CD1c-positive myeloid dendritic cell (primary cell): ENCODE data around the gene CFAP74.

ENCODE experiments used
- DNase-seq: peaks from one replicate; pipeline ENCODE4 v3.0.0-alpha.2; 2016; ENCODE audit errors: extremely low spot score

The CFAP74 gene

DNA sequence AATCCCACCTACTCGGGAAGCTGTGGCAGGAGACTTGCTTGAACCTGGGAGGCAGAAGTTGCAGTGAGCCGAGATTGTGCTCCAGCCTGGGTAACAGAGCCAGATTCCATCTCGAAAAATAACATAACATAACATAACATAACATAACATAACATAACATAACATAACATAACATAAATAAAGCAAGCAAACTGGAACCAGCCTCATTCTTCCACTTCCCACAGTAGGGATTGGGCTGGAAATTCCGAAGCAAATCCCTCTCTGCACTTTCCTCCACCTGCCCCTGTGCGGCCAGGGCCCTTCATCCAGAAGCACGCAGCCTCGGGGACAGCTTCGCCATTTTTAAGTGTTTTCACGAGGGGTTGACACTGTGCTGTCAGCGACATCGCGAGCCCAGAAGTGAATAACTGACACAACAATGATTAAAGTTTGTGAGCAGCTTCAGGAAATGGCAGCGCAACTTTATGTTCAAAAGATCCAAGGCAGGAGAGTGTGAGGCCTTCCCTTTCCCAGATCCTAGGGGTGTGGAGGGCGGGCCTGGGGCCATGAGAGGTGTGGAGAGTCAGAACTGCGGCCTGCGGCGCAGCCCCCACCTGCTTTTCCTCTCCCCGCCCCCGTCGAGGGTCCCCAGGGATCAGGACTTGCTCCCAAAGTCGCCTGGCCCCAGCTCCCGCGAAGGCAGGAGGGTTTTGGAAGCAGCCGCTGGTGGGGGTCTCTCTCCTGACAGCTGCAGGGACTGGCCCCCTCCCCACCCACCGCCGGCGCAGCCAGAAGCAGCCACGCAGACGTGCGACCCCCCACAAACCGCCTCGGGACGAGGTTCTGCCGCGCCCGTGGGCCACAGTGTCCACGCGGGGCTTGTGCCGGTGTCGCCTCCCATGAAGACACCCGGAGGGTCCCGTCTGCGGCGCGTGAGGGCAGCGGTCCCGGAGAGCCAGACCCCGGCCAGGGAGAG, 14.9 kb upstream of the CFAP74 start:
- no peak for DNase-seq

DNA sequence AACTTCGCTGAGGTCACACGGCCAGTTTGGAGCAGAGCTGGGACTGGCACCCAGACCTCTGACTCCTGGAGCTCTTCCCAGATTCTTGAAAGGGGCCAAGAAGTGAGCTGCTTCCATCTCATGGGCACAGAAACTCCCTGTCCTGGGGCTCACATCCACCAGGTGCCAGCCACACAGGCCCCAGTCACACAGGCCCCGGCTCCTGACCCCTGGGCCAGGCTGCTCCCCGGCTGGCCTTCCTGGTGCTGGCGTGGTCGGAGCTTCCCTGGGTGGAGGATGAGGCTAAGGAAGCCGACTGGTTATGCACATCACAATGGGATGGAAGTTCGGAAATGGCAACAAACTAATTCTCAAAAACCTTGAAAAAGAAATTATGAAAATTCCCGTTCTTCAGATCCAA, 12.5 kb upstream of the CFAP74 start:
- no peak for DNase-seq

DNA sequence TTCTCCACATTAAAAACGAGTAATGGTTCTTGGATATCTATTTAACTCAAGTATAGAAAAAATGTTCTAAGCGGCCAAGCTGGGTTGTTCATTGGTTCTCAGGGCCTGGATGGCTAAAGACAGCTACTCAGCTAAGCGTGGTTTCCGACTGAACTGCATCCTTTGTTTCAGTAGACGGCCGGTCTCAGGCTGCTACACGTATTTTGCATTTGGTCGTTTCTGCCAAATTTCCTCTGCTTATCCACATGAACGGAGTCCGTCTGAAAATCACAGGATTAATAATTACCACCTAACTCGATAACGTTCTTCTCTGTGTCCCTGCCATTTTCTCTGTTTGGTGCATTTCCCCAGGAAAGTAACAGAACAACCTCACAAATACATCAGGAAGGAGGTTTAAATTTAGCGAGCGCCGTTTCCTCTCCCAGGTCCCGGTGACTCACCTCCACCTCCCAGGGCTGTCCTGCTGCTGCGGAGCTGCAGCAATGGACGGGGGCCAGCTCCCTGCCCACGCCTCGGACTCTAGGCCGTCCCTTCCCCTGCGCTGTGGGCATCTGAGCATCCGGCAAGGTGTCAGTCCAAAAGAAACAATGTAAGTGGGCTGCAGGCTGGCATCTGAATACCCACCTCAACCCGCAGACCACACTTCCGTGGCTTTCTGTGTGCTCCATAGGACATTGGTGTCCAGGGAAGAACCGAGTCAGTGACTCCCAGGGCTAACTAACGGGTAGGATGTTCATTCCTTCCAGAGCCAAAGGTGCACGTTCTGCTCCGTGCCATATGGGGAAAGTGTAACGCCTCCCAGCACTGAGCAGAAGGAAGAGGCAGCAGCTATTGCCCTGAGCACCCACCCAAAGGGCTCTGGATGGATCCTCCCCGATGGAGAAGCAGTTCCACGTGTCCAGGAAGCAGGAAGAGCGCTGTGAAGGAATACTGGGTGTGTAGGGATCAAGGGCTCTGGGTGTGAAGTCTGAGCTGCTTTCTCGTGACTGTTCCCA, 11.5 kb upstream of the CFAP74 start:
- DNase-seq = no peak

GRCh38 chr1:2014181-2014580, 10.6 kb upstream of the CFAP74 start:
- DNase-seq = no peak

- no peak for DNase-seq
These were observed 5.8 kb upstream of the CFAP74 start for GRCh38 chr1:2009101-2010053.

- DNase-seq = no peak
These were observed 1.3 kb upstream of the CFAP74 start for GRCh38 chr1:2004856-2005255.

DNA sequence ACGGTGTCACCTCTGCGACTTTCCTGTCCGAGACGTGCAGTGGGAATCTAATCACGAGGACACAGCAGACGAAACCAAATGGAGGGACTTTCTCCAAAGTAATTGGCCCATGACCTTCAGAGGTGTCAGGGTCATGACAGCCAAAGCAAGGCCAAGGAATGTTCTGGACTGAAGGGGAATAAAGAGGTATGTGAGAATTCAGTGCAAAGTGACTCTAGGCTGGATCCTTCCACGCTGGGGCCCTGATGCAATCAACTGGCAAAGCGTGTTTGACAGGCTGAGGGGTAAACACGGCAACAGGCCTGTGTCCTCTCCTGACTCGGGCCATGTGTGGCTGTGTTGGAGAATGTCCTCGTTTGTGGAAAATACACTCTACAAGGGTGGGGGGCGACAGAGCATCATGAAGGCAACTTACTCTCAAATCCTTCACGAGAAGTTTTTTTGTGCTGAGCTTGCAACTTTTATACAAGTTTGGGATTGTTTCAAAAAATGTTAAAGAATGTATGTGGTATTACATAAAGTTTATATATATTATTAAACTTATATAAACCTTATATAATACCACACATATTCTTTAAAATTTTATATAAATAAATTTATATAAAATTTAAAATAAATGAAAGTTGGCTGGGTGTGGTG, 1.7 kb downstream of the CFAP74 start:
- no peak for DNase-seq

GRCh38 chr1:2000850-2001249, 2.7 kb downstream of the CFAP74 start:
- DNase-seq = no peak

GRCh38 chr1:2000432-2000831, 3.2 kb downstream of the CFAP74 start:
- no peak for DNase-seq

DNA sequence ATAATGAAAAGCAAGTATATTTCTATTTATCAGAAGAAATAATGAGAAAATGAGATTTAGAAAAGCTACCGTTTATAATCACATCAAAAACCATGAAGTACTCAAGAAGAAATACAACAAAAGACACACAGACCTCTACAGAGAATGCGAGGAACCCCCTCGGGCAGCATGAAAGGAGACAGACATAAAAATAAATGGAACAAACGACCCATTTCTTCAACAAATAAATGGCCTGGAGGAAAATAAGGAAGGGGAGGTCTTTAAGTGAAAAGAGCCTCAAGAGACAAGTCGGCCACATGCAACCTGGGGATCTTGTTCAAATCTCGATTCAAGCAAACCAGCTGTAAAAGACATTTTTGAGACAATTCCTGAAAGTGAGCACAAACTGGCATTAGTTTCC, 6.0 kb downstream of the CFAP74 start:
- DNase-seq = no peak

GRCh38 chr1:1996207-1996651, 7.4 kb downstream of the CFAP74 start:
- peak; percentile 67 for DNase-seq

- no peak for DNase-seq
These were observed 9.1 kb downstream of the CFAP74 start for GRCh38 chr1:1994536-1994935.

DNA sequence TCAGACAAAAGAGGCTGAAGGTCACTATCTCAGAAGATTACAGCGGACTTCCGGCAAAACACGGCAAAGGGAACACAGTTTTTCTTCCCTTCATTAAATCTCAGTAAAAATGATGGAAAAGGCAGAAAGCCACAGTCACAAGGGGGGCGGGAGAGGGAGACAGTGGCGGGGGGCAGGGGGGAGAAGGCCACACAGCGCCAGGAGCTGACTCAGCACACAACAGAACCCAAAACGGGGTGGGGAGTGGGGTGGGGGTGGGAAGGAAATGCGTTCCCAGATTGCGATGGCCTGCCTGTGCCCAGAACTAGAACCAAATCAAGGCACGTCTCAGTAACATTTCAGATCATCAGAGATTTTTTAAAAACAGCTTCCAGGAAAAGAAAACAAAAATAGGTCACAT, 13.4 kb downstream of the CFAP74 start:
- no peak for DNase-seq

DNA sequence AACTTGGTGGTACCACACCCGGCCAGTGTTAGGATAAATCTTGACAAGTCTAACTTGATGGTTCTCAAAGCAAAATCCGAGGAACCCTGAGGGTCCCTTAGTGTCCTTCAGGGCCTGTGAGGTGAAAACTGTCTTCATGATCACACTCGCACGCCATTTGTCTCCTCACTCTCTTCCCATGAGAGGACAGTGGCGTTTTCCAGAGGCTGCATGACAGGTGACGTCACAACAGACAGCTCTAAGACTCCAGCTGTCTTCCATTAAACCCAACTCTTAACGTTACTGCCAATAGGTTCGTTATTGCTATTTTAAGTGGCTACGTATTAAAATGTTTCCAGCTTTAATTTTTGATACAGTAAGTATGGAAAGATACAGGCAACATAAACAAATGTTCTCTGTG, 13.8 kb downstream of the CFAP74 start:
- DNase-seq = no peak

DNA sequence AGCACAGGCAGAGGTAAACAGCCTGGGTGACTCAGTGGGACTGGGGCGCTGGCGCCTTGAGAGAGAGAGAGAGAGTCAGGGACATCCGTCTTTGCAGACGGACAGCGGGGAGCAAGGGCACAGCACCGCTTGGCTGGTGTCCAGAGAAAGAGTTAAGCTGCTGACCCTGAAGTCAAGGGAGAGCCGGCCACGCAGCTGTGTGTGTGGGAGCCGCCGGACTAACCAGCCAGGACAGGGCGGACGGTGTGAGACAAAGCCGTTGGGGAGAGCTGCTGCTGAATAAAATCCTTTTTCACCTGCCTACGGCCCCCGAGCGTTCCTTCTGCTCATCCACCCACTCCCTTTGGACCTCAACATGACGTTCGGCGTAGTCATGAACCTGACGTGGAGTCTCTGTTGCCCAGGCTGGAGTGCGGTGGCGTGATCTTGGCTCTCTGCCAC, 14.5 kb downstream of the CFAP74 start:
- DNase-seq = no peak

- DNase-seq = no peak
These were observed 15.3 kb downstream of the CFAP74 start for GRCh38 chr1:1988061-1988945.

- no peak for DNase-seq
These were observed 16.5 kb downstream of the CFAP74 start for GRCh38 chr1:1987142-1987510.

- DNase-seq = no peak
These were observed 17.0 kb downstream of the CFAP74 start for GRCh38 chr1:1986451-1987141.
